Right lobe of liver (tissue), 4 donors: Measurements from ENCODE around the gene STK17A.

Experiments
- POLR2A ChIP-seq: fragments of 450-650 bp; IDR thresholded peaks from one replicate; pipeline ENCODE4 v1.6.1; 2017; ENCODE audit warnings: antibody characterized with exemption, mild to moderate bottlenecking
- TF ChIP-seq, protein P1 (sequence below), 4 donors: fragments of 200-600 bp in 3 of 4; fragments of 450-650 bp in 1 of 4; IDR thresholded peaks; one replicate each; pipeline versions ENCODE4 v1.5.1 to v1.8.0; 2016 to 2022; ENCODE audit warnings: antibody characterized with exemption in 4 of 4, mild to moderate bottlenecking in 2 of 4
- donor health status: DM: no; HTN: no; CAD: no.
- donor health status: DM: no; HTN: no; CAD: no.
- donor health status: DM: no; HTN: yes; CAD: no.

DNA sequence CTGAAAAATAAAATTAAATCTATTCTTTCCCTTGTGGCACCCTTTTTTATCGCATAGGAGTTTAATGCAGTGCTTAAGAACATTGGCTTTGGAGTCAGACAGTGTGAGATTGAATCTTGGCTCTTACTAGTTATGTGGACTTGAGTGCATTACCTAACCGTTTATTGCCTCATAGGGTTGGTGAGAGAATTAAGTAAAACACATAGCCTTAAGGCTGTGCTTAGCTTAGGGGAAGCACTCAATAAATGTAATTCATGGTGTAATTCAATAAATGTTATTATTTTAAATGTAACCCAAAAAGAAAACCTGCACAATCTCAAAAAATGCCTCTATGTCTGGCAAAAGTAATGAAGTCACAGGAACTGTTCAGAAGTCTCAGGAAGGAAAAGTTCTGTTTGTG, 2.7 kb downstream of the STK17A start:
- TF ChIP-seq, protein P1, sequence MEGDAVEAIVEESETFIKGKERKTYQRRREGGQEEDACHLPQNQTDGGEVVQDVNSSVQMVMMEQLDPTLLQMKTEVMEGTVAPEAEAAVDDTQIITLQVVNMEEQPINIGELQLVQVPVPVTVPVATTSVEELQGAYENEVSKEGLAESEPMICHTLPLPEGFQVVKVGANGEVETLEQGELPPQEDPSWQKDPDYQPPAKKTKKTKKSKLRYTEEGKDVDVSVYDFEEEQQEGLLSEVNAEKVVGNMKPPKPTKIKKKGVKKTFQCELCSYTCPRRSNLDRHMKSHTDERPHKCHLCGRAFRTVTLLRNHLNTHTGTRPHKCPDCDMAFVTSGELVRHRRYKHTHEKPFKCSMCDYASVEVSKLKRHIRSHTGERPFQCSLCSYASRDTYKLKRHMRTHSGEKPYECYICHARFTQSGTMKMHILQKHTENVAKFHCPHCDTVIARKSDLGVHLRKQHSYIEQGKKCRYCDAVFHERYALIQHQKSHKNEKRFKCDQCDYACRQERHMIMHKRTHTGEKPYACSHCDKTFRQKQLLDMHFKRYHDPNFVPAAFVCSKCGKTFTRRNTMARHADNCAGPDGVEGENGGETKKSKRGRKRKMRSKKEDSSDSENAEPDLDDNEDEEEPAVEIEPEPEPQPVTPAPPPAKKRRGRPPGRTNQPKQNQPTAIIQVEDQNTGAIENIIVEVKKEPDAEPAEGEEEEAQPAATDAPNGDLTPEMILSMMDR (IDR thresholded peaks at IDR 0.05) = no peak
- TF ChIP-seq POLR2A = no peak
